Upper lobe of left lung (tissue), 6 donors: Measurements from ENCODE around the gene NUPR1. TPM values are rescaled to one million over a fixed set of nuclear protein-coding genes. Genes with fewer than 3 reads are reported as not detected.
"Not testable (repeated sequence)": the region's sequence is repeated elsewhere in the genome, so short reads cannot be mapped to it uniquely, and the experiment has no call there.

Source experiments
- ATAC-seq, 2 donors: fragments of 200-7000 bp; cut with Tn5 transposase; one replicate each; pipeline ENCODE4 v1.9.1; 2022; ENCODE audit warnings: mild to moderate bottlenecking in 2 of 2, moderate library complexity in 2 of 2; ENCODE audit not compliant: low FRiP score in 2 of 2
- DNase-seq, 2 donors: peaks; one replicate each; pipeline ENCODE4 v3.0.0-alpha.2; 2019 to 2020
- H3K27ac ChIP-seq, 4 donors: fragments of 200-600 bp; sonication (generic); one replicate each; pipeline ENCODE4 v1.5.1; 2016 to 2019
- H3K27me3 ChIP-seq, 4 donors: fragments of 200-600 bp; sonication (generic); one replicate each; pipeline ENCODE4 v1.5.1; 2017 to 2019
- H3K36me3 ChIP-seq, 4 donors: fragments of 200-600 bp; sonication (generic); one replicate each; pipeline ENCODE4 v1.5.1; 2016 to 2019
- H3K4me1 ChIP-seq, 4 donors: fragments of 200-600 bp; sonication (generic); one replicate each; pipeline ENCODE4 v1.5.1; 2018 to 2019
- H3K4me3 ChIP-seq, 4 donors: fragments of 200-600 bp; sonication (generic); one replicate each; pipeline ENCODE4 v1.5.1; 2017 to 2019; ENCODE audit warnings: mild to moderate bottlenecking in 2 of 4, moderate library complexity in 1 of 4
- H3K9me3 ChIP-seq, 4 donors: fragments of 200-600 bp; sonication (generic); one replicate each; pipeline ENCODE4 v1.5.1; 2018 to 2019
- CTCF ChIP-seq, 6 experiments: fragments of 450-650 bp in 4 of 6; fragments of 200-600 bp in 2 of 6; sonication (generic) in 2 of 6; IDR thresholded peaks; one replicate each; pipeline ENCODE4 v1.5.1; 2016 to 2019; ENCODE audit warnings: antibody characterized with exemption in 6 of 6
- EP300 ChIP-seq, 4 donors: sonication (generic); formaldehyde crosslinking; IDR thresholded peaks; one replicate each; pipeline ENCODE4 v1.5.1; 2017; ENCODE audit warnings: antibody characterized with exemption in 4 of 4, control low read depth in 2 of 4
- POLR2A ChIP-seq, 4 donors: fragments of 450-650 bp; IDR thresholded peaks; one replicate each; pipeline ENCODE4 v1.5.1; 2016 to 2017; ENCODE audit warnings: antibody characterized with exemption in 4 of 4, mild to moderate bottlenecking in 2 of 4
- POLR2AphosphoS5 ChIP-seq, 2 donors: sonication (generic); formaldehyde crosslinking; IDR thresholded peaks; one replicate each; pipeline ENCODE4 v1.5.1; 2017; ENCODE audit warnings: antibody characterized with exemption in 2 of 2
- WGBS, 2 donors: methylation state at CpG; one replicate each; pipeline ENCODE4 v1.1.5; 2017 to 2018; 5-methylcytosine and 5-hydroxymethylcytosine counted together
- total RNA-seq, 6 donors: library from RNA; depleted of rRNA in 4 of 6; stranded (reverse); fragments of >200 nt in 4 of 6; gene quantifications; one replicate each; pipeline versions ENCODE4 v1.1.0 to v1.2.1, GENCODE V29; 2016 to 2021
- donor health status: DM: no; HTN: no; CAD: no; lungs with moderate emphysema.
- donor health status: DM: no; HTN: yes; CAD: no; lungs with severe emphysema.

The NUPR1 gene
- total RNA-seq, 6 donors from 2014 or later = 34.1 to 294 (median 119) TPM

DNA sequence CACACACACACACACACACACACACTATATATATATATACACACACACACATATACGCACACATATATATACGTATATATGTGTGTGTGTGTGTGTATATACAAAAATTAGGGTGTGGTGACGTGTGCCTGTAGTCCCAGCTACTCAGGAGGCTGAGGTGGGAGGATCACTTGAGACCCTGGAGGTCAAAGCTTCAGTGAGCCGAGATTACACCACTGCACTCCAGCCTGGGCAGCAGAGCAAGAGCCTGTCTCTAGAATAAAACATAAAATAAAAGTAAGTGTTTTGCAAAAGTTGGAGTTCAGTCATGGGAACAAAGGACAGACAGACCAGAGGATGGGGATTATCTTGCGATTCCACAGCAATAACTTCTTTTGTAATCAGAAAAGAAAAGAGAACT, 10.8 kb downstream of the NUPR1 start:
- TF ChIP-seq POLR2A (IDR thresholded peaks at IDR 0.05) = no peak
- TF ChIP-seq CTCF (IDR thresholded peaks at IDR 0.05) = no peak
- no peak for TF ChIP-seq POLR2AphosphoS5 (IDR thresholded peaks at IDR 0.05)
- no peak for TF ChIP-seq EP300 (IDR thresholded peaks at IDR 0.05)
- no peak overlapping the region for H3K27ac ChIP-seq
- 86 to 97% methylated on average over 5 of the region's 5 CpGs for WGBS, 2 donors

DNA sequence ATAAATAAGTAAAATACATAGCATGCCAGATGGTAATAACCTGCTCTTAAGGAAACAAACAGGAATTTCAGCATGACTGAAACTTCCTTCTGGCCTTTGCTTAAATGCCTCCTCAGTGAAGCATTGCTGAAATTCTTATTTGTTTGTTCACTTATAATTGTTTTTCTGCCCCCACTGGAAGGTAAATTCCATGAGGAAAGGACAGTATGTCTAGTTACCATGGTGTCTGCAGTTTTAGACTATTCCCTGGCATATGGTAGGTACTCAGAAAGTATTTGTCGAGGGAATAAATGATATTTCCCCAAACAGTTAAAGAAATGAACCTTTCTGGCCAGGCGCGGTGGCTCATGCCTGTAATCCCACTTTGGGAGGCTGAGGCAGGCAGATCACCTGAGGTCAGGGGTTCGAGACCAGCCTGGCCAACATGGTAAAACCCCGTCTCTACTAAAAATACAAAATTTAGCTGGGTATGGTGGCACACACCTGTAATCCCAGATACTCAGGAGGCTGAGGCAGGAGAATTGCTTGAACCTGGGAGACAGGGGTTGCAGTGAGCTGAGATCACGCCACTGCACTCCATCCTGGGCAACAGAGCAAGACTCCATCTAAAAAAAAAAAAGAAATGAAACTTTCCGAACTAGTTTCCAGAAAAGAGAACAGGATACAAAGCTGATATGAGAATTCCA, 11.5 kb downstream of the NUPR1 start:
- not testable (repeated sequence) for H3K27ac ChIP-seq

More for the DNA sequence above, 10.8 kb downstream of the NUPR1 start:
- ATAC-seq = no peak
- H3K4me3 ChIP-seq = no peak overlapping the region
- no peaks in the 10 kb centered on the region for H3K9me3 ChIP-seq
- H3K4me1 ChIP-seq = peaks cover 13 to 28% (median 25%) of the 10 kb centered on the region in 4 donors
- no peaks in the 10 kb centered on the region for H3K36me3 ChIP-seq
- no peaks in the 10 kb centered on the region for H3K27me3 ChIP-seq
- no peak for DNase-seq

DNA sequence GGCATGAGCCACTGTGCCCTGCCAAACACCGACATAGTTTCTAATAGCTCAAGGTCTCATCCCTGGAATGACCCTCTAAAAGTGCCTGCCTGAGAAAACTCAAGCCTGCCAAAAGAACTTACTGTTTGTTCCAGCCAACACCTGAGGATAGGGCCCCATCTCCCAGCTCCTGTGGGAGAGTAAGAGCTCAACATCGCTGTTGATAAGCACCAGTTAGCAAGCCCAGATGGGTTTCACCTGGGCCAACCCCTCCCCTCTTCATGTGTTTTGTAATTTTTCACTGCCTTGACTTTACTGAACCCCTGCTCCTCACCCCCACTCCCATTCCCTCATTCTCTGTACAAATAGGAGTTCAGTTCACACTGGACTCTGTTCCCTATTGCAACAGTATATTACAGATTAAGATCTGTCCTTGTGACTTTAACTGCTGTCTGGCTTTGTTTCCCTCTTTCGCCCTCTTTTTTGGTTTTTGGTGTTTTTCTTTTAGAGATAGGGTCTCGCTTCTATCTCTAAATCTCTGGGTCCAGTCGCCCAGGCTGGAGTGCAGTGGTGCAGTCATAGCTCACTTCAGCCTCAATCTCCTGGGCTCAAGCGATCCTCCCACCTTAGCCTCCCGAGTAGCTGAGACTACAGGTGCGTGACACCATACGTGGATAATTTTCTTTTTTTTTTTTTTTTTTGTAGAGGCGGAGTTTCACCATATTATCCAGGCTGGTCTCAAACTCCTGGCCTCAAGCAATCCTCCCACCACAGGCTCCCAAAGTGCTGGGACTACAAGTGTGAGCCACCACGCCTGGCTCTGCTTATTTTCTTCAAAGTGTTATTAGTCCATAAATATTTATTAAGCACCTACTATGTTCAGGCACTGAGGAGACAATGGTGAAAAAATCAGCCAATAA, 12.3 kb downstream of the NUPR1 start:
- no peak overlapping the region for H3K27ac ChIP-seq

More for the DNA sequence above, 11.5 kb downstream of the NUPR1 start:
- not testable (repeated sequence) for ATAC-seq, H3K36me3 ChIP-seq, H3K9me3 ChIP-seq, H3K4me3 ChIP-seq, H3K27me3 ChIP-seq, DNase-seq
- WGBS, 2 donors = 92 to 94% methylated on average over 7 of the region's 7 CpGs
- H3K4me1 ChIP-seq = peaks cover 6 to 22% (median 18%) of the 10 kb centered on the region in 4 donors

GRCh38 chr16:28524681-28525171, 14.0 kb downstream of the NUPR1 start:
- no peak for ATAC-seq
- Histone ChIP-seq H3K9me3 (no peaks in the 10 kb centered on the region), H3K27ac (no peak overlapping the region), H3K4me3 (no peak overlapping the region), H3K36me3 (no peaks in the 10 kb centered on the region), H3K27me3 (no peaks in the 10 kb centered on the region), H3K4me1 (peaks cover 0 to 12% (median 9%) of the 10 kb centered on the region in 4 donors)
- TF ChIP-seq POLR2A (IDR thresholded peaks at IDR 0.05) = no peak
- no peak for TF ChIP-seq POLR2AphosphoS5 (IDR thresholded peaks at IDR 0.05)
- TF ChIP-seq CTCF (IDR thresholded peaks at IDR 0.05) = no peak
- no peak for TF ChIP-seq EP300 (IDR thresholded peaks at IDR 0.05)
- WGBS, 2 donors = 72 to 79% methylated on average over 5 to 6 of the region's 6 CpGs
- DNase-seq = no peak

More for the DNA sequence above, 12.3 kb downstream of the NUPR1 start:
- 90% methylated on average over 11 of the region's 11 CpGs for WGBS, 2 donors
- no peaks in the 10 kb centered on the region for H3K27me3 ChIP-seq
- ATAC-seq = no peak
- H3K9me3 ChIP-seq = no peaks in the 10 kb centered on the region
- H3K36me3 ChIP-seq = no peaks in the 10 kb centered on the region
- TF ChIP-seq EP300 (IDR thresholded peaks at IDR 0.05) = no peak
- no peak for TF ChIP-seq POLR2A (IDR thresholded peaks at IDR 0.05)
- TF ChIP-seq POLR2AphosphoS5 (IDR thresholded peaks at IDR 0.05) = no peak
- no peak for TF ChIP-seq CTCF (IDR thresholded peaks at IDR 0.05)
- no peak overlapping the region for H3K4me3 ChIP-seq
- H3K4me1 ChIP-seq = peaks cover 0 to 15% (median 10%) of the 10 kb centered on the region in 4 donors
- DNase-seq = no peak

DNA sequence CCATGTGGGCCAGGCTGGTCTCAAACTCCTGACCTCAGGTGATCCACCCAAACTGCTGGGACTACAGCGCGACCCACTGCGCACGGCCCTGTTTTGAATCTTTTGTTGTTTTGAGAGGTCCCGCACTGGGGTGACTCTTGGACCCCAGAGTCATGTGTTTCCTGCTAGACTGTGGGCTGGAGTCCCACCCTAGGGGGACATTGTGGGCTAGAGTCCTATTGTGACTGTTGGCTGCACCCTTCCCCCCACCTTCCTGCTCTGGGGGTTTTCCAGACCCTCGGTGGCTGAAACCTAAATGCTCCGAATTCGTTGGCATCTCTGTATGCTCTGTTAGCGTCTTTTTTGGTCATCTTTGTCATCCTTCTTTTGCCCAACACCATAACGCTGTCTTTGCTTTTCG, 16.0 kb downstream of the NUPR1 start:
- H3K4me1 ChIP-seq = peaks cover 0 to 12% (median 9%) of the 10 kb centered on the region in 4 donors

More for the DNA sequence above, 16.0 kb downstream of the NUPR1 start:
- ATAC-seq (no peak), DNase-seq (no peak)
- TF ChIP-seq POLR2A (IDR thresholded peaks at IDR 0.05) = no peak
- TF ChIP-seq CTCF (IDR thresholded peaks at IDR 0.05) = no peak
- no peak for TF ChIP-seq EP300 (IDR thresholded peaks at IDR 0.05)
- no peak for TF ChIP-seq POLR2AphosphoS5 (IDR thresholded peaks at IDR 0.05)
- Histone ChIP-seq H3K9me3 (no peaks in the 10 kb centered on the region), H3K27ac (no peak overlapping the region), H3K4me3 (no peak overlapping the region), H3K36me3 (no peaks in the 10 kb centered on the region), H3K27me3 (no peaks in the 10 kb centered on the region)
- 78 to 84% methylated on average over 11 of the region's 11 CpGs for WGBS, 2 donors
